Endodermal cell (in vitro differentiated cells): ENCODE results near the gene QRICH1. TPM values are rescaled to one million over a fixed set of nuclear protein-coding genes. Genes with fewer than 3 reads are reported as not detected.

Source experiments
- DNase-seq: peaks from one replicate; pipeline ENCODE4 v3.0.0-alpha.2; 2017
- H3K27ac ChIP-seq: 2 replicates; pipeline ENCODE4 v1.5.1; 2013; ENCODE audit warnings: mild to moderate bottlenecking, low read depth, low read length, moderate library complexity
- H3K27me3 ChIP-seq: 2 replicates; pipeline ENCODE4 v1.6.1; 2013; ENCODE audit warnings: mild to moderate bottlenecking, low read length, moderate library complexity; ENCODE audit not compliant: insufficient read depth, control insufficient read depth, poor library complexity, severe bottlenecking
- H3K36me3 ChIP-seq: 2 replicates; pipeline ENCODE4 v1.7.0; 2013; ENCODE audit warnings: mild to moderate bottlenecking, low read length, moderate library complexity; ENCODE audit not compliant: control insufficient read depth, insufficient read depth
- H3K4me1 ChIP-seq: one replicate; pipeline ENCODE4 v1.7.0; 2013; ENCODE audit warnings: low read length; ENCODE audit not compliant: control insufficient read depth, insufficient read depth
- H3K4me3 ChIP-seq: 2 replicates; pipeline ENCODE4 v1.5.1; 2013; ENCODE audit warnings: mild to moderate bottlenecking, low read length, moderate library complexity
- H3K9ac ChIP-seq: 2 replicates; pipeline ENCODE4 v1.6.1; 2013; ENCODE audit warnings: mild to moderate bottlenecking, low read length, moderate library complexity; ENCODE audit not compliant: poor library complexity, severe bottlenecking; ENCODE audit errors: extremely low read depth
- H3K9me3 ChIP-seq: 2 replicates; pipeline ENCODE4 v1.6.1; 2013; ENCODE audit warnings: mild to moderate bottlenecking, low read length, moderate library complexity; ENCODE audit not compliant: control insufficient read depth
- H3K27ac Mint-ChIP-seq: 2 replicates; pipeline ENCODE4 v1.8.0; 2020; ENCODE audit warnings: mixed read lengths
- H3K27me3 Mint-ChIP-seq: 2 replicates; pipeline ENCODE4 v1.8.0; 2021; ENCODE audit warnings: mild to moderate bottlenecking, mixed read lengths; ENCODE audit not compliant: insufficient read depth
- H3K36me3 Mint-ChIP-seq: 2 replicates; pipeline ENCODE4 v1.8.0; 2020; ENCODE audit warnings: low read depth, mixed read lengths
- H3K4me1 Mint-ChIP-seq: 2 replicates; pipeline ENCODE4 v1.8.0; 2020; ENCODE audit warnings: mixed read lengths
- H3K4me3 Mint-ChIP-seq: 2 replicates; pipeline ENCODE4 v1.8.0; 2020; ENCODE audit warnings: mild to moderate bottlenecking, moderate library complexity, mixed read lengths
- H3K9me3 Mint-ChIP-seq: 2 replicates; pipeline ENCODE4 v1.8.0; 2020; ENCODE audit warnings: mild to moderate bottlenecking, mixed read lengths
- CTCF ChIP-seq: fragments of 200-600 bp; sonication (generic); conservative IDR thresholded peaks from 2 replicates; pipeline ENCODE4 v1.5.0; 2021; ENCODE audit warnings: antibody characterized with exemption, mild to moderate bottlenecking
- WGBS, 2 experiments: methylation state at CpG; one replicate each; pipeline versions ENCODE4 v1.1.5 to v1.1.7; 2013; ENCODE audit warnings: missing lambda C conversion rate in 2 of 2, mixed read lengths in 1 of 2; ENCODE audit not compliant: insufficient coverage in 1 of 2, insufficient read length in 1 of 2; 5-methylcytosine and 5-hydroxymethylcytosine counted together
- total RNA-seq, 2 donors: library from RNA; stranded (reverse); fragmentation: NEBNext Ultra II Directional in 1 of 2; extraction: Animal tissue kit (Norgen Biotek cat#: 25700) in 1 of 2; gene quantifications; 2 replicates in 1 of 2; 3 replicates in 1 of 2; pipeline ENCODE4 v1.2.1, GENCODE V29; 2021

Gene QRICH1
- total RNA-seq, 2 donors from 2014 or later: 127 to 155 TPM

GRCh38 chr3:49004352-49005302 is 89.2 kb downstream of the QRICH1 start:
- no peaks in the 10 kb centered on the region for H3K9me3 ChIP-seq
- Mint-ChIP-seq H3K36me3 (peaks cover 7% of the 10 kb centered on the region), H3K27ac (no peak overlapping the region), H3K4me1 (peaks cover 33% of the 10 kb centered on the region), H3K9me3 (no peaks in the 10 kb centered on the region), H3K27me3 (peaks cover 63% of the 10 kb centered on the region), H3K4me3 (no peak overlapping the region)
- no peak overlapping the region for H3K9ac ChIP-seq
- H3K36me3 ChIP-seq: peaks cover 6% of the 10 kb centered on the region
- peaks cover 66% of the 10 kb centered on the region for H3K27me3 ChIP-seq
- no peak overlapping the region for H3K4me3 ChIP-seq
- peaks cover 14% of the 10 kb centered on the region for H3K4me1 ChIP-seq
- no peak for TF ChIP-seq CTCF
- DNase-seq: no peak
- 91 to 100% methylated on average over 6 to 16 of the region's 16 CpGs for WGBS, 2 experiments
- H3K27ac ChIP-seq: no peak overlapping the region

DNA sequence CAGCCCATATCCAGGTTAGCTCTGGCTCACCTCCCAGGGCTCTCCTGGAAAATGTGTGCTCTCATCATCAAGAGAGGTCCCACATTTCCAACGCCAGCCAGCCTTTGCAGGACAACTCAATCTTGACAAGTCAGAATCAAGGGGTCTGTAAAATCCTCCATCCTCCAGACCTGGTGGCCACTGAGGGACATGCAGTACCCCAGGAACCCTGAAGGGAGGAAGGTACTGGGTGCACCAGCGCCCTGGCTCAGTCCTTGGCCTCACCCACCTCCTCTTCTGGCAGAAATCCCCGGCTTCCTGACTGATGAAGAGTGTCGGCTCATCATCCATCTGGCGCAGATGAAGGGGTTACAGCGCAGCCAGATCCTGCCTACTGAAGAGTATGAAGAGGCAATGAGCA is 92.7 kb downstream of the QRICH1 start:
- H3K9me3 ChIP-seq: no peaks in the 10 kb centered on the region
- Mint-ChIP-seq H3K4me1 (peaks cover 33% of the 10 kb centered on the region), H3K9me3 (no peaks in the 10 kb centered on the region), H3K27me3 (peaks cover 79% of the 10 kb centered on the region), H3K36me3 (no peaks in the 10 kb centered on the region), H3K4me3 (no peak overlapping the region), H3K27ac (no peak overlapping the region)
- H3K27me3 ChIP-seq: peaks cover 92% of the 10 kb centered on the region
- no peak overlapping the region for H3K9ac ChIP-seq
- H3K36me3 ChIP-seq: no peaks in the 10 kb centered on the region
- DNase-seq: no peak
- H3K4me1 ChIP-seq: peaks cover 14% of the 10 kb centered on the region
- 92 to 95% methylated on average over 3 to 6 of the region's 6 CpGs for WGBS, 2 experiments
- H3K27ac ChIP-seq: no peak overlapping the region
- peak; percentile 49 for TF ChIP-seq CTCF
- H3K4me3 ChIP-seq: no peak overlapping the region

DNA sequence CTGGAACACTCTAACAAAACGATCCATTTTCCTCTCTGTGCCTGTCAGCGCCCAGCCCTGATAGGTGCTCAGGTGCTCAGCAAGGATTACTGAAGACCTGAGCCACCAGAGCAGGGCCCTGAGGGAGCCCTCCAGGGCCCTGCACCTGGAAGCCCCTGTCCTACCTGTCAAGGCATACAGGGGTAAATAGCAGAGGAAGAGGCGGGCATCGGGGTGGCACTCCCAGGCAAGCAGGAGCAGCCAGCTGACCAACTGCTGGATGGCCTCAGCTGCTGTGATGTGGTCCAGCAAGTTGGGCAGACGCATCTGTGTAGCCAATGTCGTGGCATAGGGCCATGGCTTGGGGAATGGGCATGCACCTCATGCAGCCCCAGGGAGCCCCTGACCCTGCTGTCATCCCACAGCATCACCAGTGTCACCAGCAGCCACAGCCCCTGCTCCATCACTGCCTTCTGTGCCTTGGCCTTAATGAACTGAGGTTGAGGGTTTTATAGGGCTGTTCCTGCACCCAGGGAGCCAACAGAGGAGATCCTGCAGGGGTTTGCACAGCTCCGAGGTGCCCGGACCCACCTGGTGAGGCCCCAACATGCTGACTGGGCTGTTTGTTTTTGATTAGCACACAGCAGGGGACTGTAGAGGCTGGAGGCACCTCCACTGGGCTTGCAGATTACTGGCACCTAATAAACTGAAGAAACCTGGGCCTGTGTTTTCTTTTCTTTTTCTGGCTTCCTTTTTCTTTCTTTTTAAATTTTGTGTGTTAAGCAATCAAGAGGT is 94.6 kb downstream of the QRICH1 start:
- Histone ChIP-seq H3K4me1 (peaks cover 10% of the 10 kb centered on the region), H3K36me3 (no peaks in the 10 kb centered on the region), H3K27me3 (peaks cover 84% of the 10 kb centered on the region), H3K9ac (no peak overlapping the region), H3K4me3 (peak overlapping the region; percentile 49), H3K9me3 (no peaks in the 10 kb centered on the region), H3K27ac (peak overlapping the region; percentile 72)
- H3K4me3 Mint-ChIP-seq: no peak overlapping the region
- H3K9me3 Mint-ChIP-seq: no peaks in the 10 kb centered on the region
- DNase-seq: no peak
- peaks cover 4% of the 10 kb centered on the region for H3K36me3 Mint-ChIP-seq
- H3K27me3 Mint-ChIP-seq: peaks cover 79% of the 10 kb centered on the region
- 83 to 90% methylated on average over 6 to 8 of the region's 8 CpGs for WGBS, 2 experiments
- peaks cover 28% of the 10 kb centered on the region for H3K4me1 Mint-ChIP-seq
- no peak for TF ChIP-seq CTCF
- no peak overlapping the region for H3K27ac Mint-ChIP-seq
